Right atrium auricular region (tissue), 2 donors: ENCODE measurements around the gene RPUSD2. TPM values are rescaled to one million over a fixed set of nuclear protein-coding genes. Genes with fewer than 3 reads are reported as not detected.

Experiments
- DNase-seq: peaks from one replicate; pipeline ENCODE4 v3.0.0-alpha.2; 2019; ENCODE audit warnings: low spot score
- H3K27ac ChIP-seq, 2 donors: fragments of 200-600 bp; sonication (generic); 1 replicate in 1 of 2; 2 replicates in 1 of 2; pipeline ENCODE4 v1.5.1; 2016 to 2019
- H3K27me3 ChIP-seq, 2 donors: fragments of 200-600 bp; sonication (generic); one replicate each; pipeline versions ENCODE4 v1.5.1 to v1.6.0; 2017 to 2019
- H3K36me3 ChIP-seq: fragments of 200-600 bp; sonication (generic); one replicate; pipeline ENCODE4 v1.5.1; 2016
- H3K4me1 ChIP-seq, 2 donors: fragments of 200-600 bp; sonication (generic); one replicate each; pipeline versions ENCODE4 v1.5.1 to v1.6.0; 2017 to 2019
- H3K4me3 ChIP-seq, 2 donors: fragments of 200-600 bp; sonication (generic); 1 replicate in 1 of 2; 2 replicates in 1 of 2; pipeline ENCODE4 v1.5.1; 2017 to 2019; ENCODE audit warnings: mild to moderate bottlenecking in 1 of 2, moderate library complexity in 1 of 2
- H3K9me3 ChIP-seq, 2 donors: fragments of 200-600 bp; sonication (generic); one replicate each; pipeline ENCODE4 v1.5.1; 2019
- total RNA-seq, 2 donors: library from RNA; depleted of rRNA; stranded (reverse); fragments of >200 nt; gene quantifications; one replicate each; pipeline ENCODE4 v1.1.0, GENCODE V29; 2016
- TF ChIP-seq, protein P1 (sequence below), 2 donors: fragments of 200-600 bp; sonication (generic); IDR thresholded peaks; one replicate each; pipeline ENCODE4 v1.5.1; 2019; ENCODE audit warnings: antibody characterized with exemption in 2 of 2

The RPUSD2 gene
- total RNA-seq, 2 donors from 2014 or later: 5.6 to 8.5 TPM

DNA sequence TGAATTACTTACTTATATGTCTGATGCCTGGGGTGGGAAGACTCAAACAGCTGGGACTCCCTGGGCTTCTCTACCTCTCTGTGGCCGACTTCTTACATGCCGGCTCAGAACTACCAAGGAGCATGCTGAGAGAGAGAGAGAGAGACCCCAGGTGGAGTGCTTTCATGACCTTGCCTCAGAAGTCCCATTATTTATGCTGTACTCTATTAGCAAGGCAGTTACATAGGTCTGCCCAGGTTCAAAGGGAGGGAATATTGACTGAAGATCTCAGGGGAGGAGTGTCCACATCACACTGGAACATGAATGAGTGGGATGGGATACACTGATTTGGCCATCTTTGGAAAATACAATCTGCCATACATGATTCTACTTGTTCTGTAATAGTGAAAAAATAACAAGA is 20.5 kb upstream of the RPUSD2 start:
- Histone ChIP-seq H3K36me3 (peaks cover 8% of the 10 kb centered on the region), H3K27ac (peak overlapping the region in 1 of 2 donors; percentile 4), H3K4me1 (peaks cover 0 to 28% of the 10 kb centered on the region in 2 donors), H3K4me3 (no peak overlapping the region), H3K27me3 (no peaks in the 10 kb centered on the region), H3K9me3 (no peaks in the 10 kb centered on the region)
- DNase-seq: no peak
- TF ChIP-seq, protein P1, sequence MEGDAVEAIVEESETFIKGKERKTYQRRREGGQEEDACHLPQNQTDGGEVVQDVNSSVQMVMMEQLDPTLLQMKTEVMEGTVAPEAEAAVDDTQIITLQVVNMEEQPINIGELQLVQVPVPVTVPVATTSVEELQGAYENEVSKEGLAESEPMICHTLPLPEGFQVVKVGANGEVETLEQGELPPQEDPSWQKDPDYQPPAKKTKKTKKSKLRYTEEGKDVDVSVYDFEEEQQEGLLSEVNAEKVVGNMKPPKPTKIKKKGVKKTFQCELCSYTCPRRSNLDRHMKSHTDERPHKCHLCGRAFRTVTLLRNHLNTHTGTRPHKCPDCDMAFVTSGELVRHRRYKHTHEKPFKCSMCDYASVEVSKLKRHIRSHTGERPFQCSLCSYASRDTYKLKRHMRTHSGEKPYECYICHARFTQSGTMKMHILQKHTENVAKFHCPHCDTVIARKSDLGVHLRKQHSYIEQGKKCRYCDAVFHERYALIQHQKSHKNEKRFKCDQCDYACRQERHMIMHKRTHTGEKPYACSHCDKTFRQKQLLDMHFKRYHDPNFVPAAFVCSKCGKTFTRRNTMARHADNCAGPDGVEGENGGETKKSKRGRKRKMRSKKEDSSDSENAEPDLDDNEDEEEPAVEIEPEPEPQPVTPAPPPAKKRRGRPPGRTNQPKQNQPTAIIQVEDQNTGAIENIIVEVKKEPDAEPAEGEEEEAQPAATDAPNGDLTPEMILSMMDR (IDR thresholded peaks at IDR 0.05): no peak

DNA sequence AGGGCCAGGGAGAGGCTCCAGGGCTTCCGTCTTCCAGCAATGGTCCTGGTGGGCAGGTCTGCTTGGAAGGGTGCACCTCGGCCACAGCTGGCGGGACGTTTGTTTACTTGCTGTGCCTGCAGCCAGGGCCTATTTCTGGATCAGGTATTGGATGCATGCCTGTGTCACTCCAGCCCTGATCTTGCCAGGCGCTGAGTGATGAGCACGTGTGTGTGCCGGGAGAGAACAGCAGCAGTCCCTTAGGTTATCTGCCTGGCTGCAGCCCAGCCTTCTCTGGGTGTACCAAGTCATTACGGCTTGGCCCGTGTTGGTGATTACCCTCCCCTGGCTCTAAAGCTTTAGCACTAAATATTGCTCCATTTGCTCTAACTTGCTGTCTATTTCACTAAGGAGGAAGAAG is 19.2 kb upstream of the RPUSD2 start:
- TF ChIP-seq, protein P1 (IDR thresholded peaks at IDR 0.05): no peak

DNA sequence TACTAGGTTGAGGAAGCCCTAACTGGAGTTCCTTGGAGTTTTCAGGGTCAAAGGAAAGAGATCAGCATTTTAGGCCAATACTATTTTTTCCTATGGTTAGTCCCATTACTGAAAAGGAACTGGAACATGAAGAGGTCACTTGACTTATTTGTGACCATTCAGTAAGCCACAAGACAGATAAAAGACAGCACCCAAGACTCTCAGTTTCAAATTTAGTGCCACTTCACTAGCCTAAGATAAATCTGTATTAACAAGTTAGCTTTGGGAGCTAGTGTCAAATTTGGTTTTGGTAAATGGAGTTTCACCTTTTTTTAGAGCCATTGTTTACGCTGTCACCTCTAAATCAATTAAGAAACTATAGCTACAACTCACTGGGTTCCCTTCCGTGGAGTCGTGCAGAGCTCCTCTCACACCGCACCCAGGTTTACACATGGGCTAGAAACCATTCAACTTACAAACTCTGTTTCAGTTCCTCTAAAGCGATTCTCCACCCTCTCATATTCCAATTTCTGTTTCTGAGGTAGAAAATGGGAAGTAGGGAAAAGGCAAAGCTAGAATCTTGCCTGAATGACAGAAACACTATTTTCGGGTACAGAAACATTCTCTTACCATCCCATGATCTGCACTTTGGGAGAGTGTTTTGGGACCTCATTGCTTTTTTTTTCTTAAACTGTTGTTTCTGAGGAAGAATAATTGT is 18.6 kb upstream of the RPUSD2 start:
- Histone ChIP-seq H3K36me3 (peaks cover 8% of the 10 kb centered on the region), H3K4me3 (no peak overlapping the region), H3K9me3 (no peaks in the 10 kb centered on the region), H3K27me3 (no peaks in the 10 kb centered on the region), H3K27ac (peak overlapping the region; percentile 75 to 86), H3K4me1 (peaks cover 0 to 37% of the 10 kb centered on the region in 2 donors)
- TF ChIP-seq, protein P1 (IDR thresholded peaks at IDR 0.05): no peak
- no peak for DNase-seq

More for the DNA sequence above, 19.2 kb upstream of the RPUSD2 start:
- Histone ChIP-seq H3K9me3 (no peaks in the 10 kb centered on the region), H3K36me3 (peaks cover 8% of the 10 kb centered on the region), H3K4me3 (no peak overlapping the region), H3K4me1 (peaks cover 0 to 37% of the 10 kb centered on the region in 2 donors), H3K27ac (peak overlapping the region; percentile 75 to 86), H3K27me3 (no peaks in the 10 kb centered on the region)
- peak; percentile 71 for DNase-seq

DNA sequence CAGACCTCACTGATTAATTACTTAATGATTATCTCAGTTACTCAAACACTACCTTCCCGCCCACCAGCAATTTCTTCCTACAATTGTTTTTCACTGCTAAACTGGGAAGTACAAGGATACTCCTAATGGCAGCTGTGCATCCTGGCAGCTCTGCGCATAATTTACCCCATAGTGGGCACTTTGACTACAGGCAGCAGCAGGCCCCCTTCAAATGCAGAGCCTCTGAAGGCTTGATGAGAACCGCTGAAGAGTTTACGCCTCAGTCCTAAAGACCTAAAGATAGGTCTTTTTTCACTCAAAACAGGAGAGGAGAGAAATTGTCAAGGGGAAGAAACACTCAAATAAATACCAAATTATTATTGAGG is 15.0 kb upstream of the RPUSD2 start:
- H3K36me3 ChIP-seq: peaks cover 19% of the 10 kb centered on the region
- no peaks in the 10 kb centered on the region for H3K27me3 ChIP-seq
- H3K4me3 ChIP-seq: no peak overlapping the region
- H3K4me1 ChIP-seq: peaks cover 0 to 36% of the 10 kb centered on the region in 2 donors
- peak overlapping the region; percentile 42 to 66 for H3K27ac ChIP-seq
- DNase-seq: no peak
- TF ChIP-seq, protein P1 (IDR thresholded peaks at IDR 0.05): no peak
- no peaks in the 10 kb centered on the region for H3K9me3 ChIP-seq

DNA sequence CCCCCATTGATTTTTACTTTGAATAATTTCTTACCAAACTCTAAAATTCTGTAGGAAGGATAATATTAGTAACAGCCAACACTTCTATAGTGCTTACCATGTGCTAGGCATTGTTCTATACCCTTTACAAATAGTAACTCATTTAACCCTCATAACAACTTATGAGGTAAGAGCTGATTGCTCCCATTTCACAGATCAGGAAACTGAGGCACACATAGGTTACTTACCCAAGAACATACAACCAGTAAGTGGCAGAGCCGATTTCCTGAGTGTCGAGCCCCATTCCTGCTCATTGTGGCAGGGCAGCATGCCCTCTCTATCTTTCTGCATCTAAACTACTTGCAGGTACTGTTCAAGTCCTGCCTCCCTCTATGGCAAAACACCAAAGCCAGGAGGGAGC is 13.2 kb upstream of the RPUSD2 start:
- Histone ChIP-seq H3K27me3 (no peaks in the 10 kb centered on the region), H3K4me1 (peaks cover 0 to 19% of the 10 kb centered on the region in 2 donors), H3K9me3 (no peaks in the 10 kb centered on the region), H3K27ac (no peak overlapping the region), H3K36me3 (peaks cover 19% of the 10 kb centered on the region), H3K4me3 (no peak overlapping the region)
- TF ChIP-seq, protein P1 (IDR thresholded peaks at IDR 0.05): no peak
- DNase-seq: no peak
